ENCODE results near the gene C16orf82. TPM values are rescaled to one million over a fixed set of nuclear protein-coding genes. Genes with fewer than 3 reads are reported as not detected.
"Not testable (repeated sequence)": the region's sequence is repeated elsewhere in the genome, so short reads cannot be mapped to it uniquely, and the experiment has no call there.

C16orf82 gene
- total and polyA plus RNA-seq, 2 donors from 2014 or later = not detected

DNA sequence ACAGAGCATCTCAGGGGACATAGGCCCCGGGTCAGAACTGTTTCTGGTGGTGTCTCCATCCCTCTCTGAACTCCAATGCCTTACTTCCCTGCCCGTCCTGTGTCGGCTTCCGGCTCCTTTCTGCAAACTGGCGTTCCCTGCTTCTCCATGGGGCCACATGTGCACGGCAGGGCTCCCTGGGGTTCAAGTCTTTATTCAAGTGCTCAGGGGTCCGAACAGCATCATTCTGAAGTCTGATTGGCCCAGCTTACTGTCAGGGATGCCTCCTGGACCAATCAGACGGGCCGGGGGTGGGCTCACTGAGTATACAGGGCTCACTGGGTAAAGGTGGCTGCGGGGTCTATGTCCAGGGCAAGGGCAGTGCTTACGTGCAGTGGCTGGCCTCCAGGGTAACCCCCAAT lies 17.1 kb downstream of the C16orf82 start:
- Histone ChIP-seq H3K4me1 (ENCODE audit: control insufficient read depth in 2 of 3, insufficient read depth in 2 of 3, low read depth in 1 of 3, low read length in 3 of 3) (no peaks in the 10 kb centered on the region), H3K4me3 (ENCODE audit: low read length in 3 of 3) (no peak overlapping the region), H3K9ac (ENCODE audit: low read length in 3 of 3) (no peak overlapping the region), H3K36me3 (ENCODE audit: control insufficient read depth in 2 of 3, insufficient read depth in 3 of 3, low read length in 3 of 3) (no peaks in the 10 kb centered on the region), H3K9me3 (ENCODE audit: control insufficient read depth in 2 of 3, insufficient read depth in 1 of 3, low read length in 3 of 3) (no peaks in the 10 kb centered on the region), H3K27ac (ENCODE audit: low read depth in 2 of 2, low read length in 2 of 2) (no peak overlapping the region), H3K27me3 (ENCODE audit: control insufficient read depth, insufficient read depth, low read length) (no peaks in the 10 kb centered on the region)
- TF ChIP-seq, protein P1, sequence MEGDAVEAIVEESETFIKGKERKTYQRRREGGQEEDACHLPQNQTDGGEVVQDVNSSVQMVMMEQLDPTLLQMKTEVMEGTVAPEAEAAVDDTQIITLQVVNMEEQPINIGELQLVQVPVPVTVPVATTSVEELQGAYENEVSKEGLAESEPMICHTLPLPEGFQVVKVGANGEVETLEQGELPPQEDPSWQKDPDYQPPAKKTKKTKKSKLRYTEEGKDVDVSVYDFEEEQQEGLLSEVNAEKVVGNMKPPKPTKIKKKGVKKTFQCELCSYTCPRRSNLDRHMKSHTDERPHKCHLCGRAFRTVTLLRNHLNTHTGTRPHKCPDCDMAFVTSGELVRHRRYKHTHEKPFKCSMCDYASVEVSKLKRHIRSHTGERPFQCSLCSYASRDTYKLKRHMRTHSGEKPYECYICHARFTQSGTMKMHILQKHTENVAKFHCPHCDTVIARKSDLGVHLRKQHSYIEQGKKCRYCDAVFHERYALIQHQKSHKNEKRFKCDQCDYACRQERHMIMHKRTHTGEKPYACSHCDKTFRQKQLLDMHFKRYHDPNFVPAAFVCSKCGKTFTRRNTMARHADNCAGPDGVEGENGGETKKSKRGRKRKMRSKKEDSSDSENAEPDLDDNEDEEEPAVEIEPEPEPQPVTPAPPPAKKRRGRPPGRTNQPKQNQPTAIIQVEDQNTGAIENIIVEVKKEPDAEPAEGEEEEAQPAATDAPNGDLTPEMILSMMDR (IDR thresholded peaks at IDR 0.05; ENCODE audit: borderline replicate concordance, extremely low read depth, insufficient read depth) = no peak
- FAIRE-seq = no peak
- DNase-seq = peak in 3 of 5 donors; percentile 17 to 40 (median 31)
- intact Hi-C loops (cut with DNase I) = no loop called here

DNA sequence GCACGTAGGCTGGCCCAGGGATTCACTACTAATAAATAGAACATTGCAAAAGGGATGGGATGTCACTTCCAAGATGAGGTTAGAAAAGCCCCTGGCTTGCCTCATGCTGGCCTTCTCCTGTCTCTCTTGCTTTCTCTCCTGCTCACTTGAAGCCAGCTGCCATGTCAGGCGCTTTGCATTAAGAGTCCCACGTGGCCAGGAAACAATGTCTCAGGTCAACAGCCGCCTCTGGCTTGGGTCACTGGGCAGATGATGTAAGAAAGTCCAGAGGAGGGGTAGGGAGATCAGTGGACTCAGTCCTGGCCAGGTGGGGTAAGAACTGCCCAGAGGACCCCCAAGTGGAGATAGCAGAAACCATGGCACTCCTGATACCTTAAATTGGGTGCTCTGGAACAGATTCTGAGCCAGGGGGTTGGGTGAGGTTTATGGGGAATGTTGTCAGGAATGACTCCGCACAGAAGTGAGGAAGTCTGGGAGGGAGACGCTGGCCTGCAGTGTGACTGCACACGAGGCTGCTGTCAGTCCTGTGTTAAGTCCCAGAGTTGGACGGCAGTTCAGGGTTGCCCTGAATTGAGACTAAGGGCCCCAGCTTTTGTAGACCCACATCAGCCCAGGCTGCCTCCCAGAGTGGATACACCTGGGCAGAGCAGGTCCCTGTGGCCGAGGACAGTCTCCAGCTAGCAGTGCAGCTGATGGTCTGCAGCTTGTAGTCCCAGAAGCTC lies 17.7 kb downstream of the C16orf82 start:
- no peaks in the 10 kb centered on the region for H3K27me3 ChIP-seq (ENCODE audit: control insufficient read depth, insufficient read depth, low read length)
- no peaks in the 10 kb centered on the region for H3K9me3 ChIP-seq (ENCODE audit: control insufficient read depth in 2 of 3, insufficient read depth in 1 of 3, low read length in 3 of 3)
- DNase-seq = peak in 3 of 5 donors; percentile 45 to 80 (median 65)
- intact Hi-C loops (cut with DNase I) = no loop called here
- no peak overlapping the region for H3K4me3 ChIP-seq (ENCODE audit: low read length in 3 of 3)
- H3K27ac ChIP-seq (ENCODE audit: low read depth in 2 of 2, low read length in 2 of 2) = no peak overlapping the region
- TF ChIP-seq, protein P1 (IDR thresholded peaks at IDR 0.05; ENCODE audit: borderline replicate concordance, extremely low read depth, insufficient read depth) = no peak
- H3K9ac ChIP-seq (ENCODE audit: low read length in 3 of 3) = no peak overlapping the region
- H3K4me1 ChIP-seq (ENCODE audit: control insufficient read depth in 2 of 3, insufficient read depth in 2 of 3, low read depth in 1 of 3, low read length in 3 of 3) = no peaks in the 10 kb centered on the region
- H3K36me3 ChIP-seq (ENCODE audit: control insufficient read depth in 2 of 3, insufficient read depth in 3 of 3, low read length in 3 of 3) = no peaks in the 10 kb centered on the region
- no peak for FAIRE-seq

DNA sequence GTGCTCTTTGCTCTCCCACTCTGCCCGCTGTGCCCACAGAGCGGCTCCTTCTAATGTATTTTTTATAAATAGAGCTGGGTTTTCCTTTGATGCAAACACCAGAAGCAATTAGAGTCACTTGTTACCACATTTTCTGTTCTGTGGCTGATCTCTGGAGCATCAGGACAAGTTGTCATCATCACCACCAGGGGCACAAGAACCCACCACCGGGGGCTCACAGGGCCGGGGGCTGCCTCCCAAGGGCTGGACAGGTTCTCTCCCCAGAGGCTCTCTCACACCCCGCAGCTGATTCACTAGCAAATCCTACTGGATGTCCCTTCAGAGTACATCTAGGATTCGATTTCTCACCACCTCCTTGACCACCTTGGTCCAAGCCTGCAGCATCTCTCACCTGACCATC lies 18.5 kb downstream of the C16orf82 start:
- FAIRE-seq (no peak), DNase-seq (no peak)
- Histone ChIP-seq H3K4me1 (ENCODE audit: control insufficient read depth in 2 of 3, insufficient read depth in 2 of 3, low read depth in 1 of 3, low read length in 3 of 3) (no peaks in the 10 kb centered on the region), H3K27me3 (ENCODE audit: control insufficient read depth, insufficient read depth, low read length) (no peaks in the 10 kb centered on the region), H3K4me3 (ENCODE audit: low read length in 3 of 3) (no peak overlapping the region), H3K9me3 (ENCODE audit: control insufficient read depth in 2 of 3, insufficient read depth in 1 of 3, low read length in 3 of 3) (no peaks in the 10 kb centered on the region), H3K36me3 (ENCODE audit: control insufficient read depth in 2 of 3, insufficient read depth in 3 of 3, low read length in 3 of 3) (no peaks in the 10 kb centered on the region), H3K27ac (ENCODE audit: low read depth in 2 of 2, low read length in 2 of 2) (no peak overlapping the region), H3K9ac (ENCODE audit: low read length in 3 of 3) (no peak overlapping the region)
- intact Hi-C loops (cut with DNase I) = no loop called here
- TF ChIP-seq, protein P1 (IDR thresholded peaks at IDR 0.05; ENCODE audit: borderline replicate concordance, extremely low read depth, insufficient read depth) = no peak

DNA sequence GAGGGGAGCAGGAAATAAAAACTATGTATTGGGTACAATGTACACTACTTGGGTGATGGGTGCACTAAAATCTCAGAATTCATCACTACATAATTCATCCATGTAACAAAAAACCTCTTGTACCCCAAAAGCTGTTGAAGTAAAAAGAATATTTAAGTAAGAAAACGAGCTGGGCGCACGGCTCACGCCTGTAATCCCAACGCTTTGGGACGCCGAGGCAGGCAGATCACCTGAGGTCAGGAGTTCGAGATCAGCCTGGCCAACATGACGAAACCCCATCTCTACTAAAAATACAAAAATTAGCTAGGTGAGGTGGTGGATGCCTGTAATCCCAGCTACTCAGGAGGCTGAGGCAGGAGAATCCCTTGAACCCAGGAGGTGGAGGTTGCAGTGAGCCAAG lies 19.3 kb downstream of the C16orf82 start:
- H3K9ac ChIP-seq (ENCODE audit: low read length in 3 of 3); intact Hi-C loops (cut with DNase I); H3K27ac ChIP-seq (ENCODE audit: low read depth in 2 of 2, low read length in 2 of 2); H3K36me3 ChIP-seq (ENCODE audit: control insufficient read depth in 2 of 3, insufficient read depth in 3 of 3, low read length in 3 of 3); FAIRE-seq; H3K4me1 ChIP-seq (ENCODE audit: control insufficient read depth in 2 of 3, insufficient read depth in 2 of 3, low read depth in 1 of 3, low read length in 3 of 3); DNase-seq; H3K27me3 ChIP-seq (ENCODE audit: control insufficient read depth, insufficient read depth, low read length); H3K4me3 ChIP-seq (ENCODE audit: low read length in 3 of 3); H3K9me3 ChIP-seq (ENCODE audit: control insufficient read depth in 2 of 3, insufficient read depth in 1 of 3, low read length in 3 of 3): not testable (repeated sequence)

All from kidney (tissue), 14 donors.